Testis (tissue), 3 donors: ENCODE results near the gene MPDZ. TPM values are rescaled to one million over a fixed set of nuclear protein-coding genes. Genes with fewer than 3 reads are reported as not detected.

Experiments
- DNase-seq: peaks from one replicate; pipeline ENCODE4 v3.0.0-alpha.2; 2019
- H3K27ac ChIP-seq, 2 donors: fragments of 200-600 bp; sonication (generic); one replicate each; pipeline ENCODE4 v1.5.1; 2019
- H3K27me3 ChIP-seq: fragments of 200-600 bp; sonication (generic); one replicate; pipeline ENCODE4 v1.5.1; 2019
- H3K36me3 ChIP-seq: fragments of 200-600 bp; sonication (generic); one replicate; pipeline ENCODE4 v1.5.1; 2017; ENCODE audit warnings: low read depth; ENCODE audit errors: missing control alignments
- H3K4me1 ChIP-seq: fragments of 200-600 bp; sonication (generic); one replicate; pipeline ENCODE4 v1.5.1; 2019
- H3K4me3 ChIP-seq, 2 donors: fragments of 200-600 bp; sonication (generic); one replicate each; pipeline ENCODE4 v1.5.1; 2017 to 2019
- H3K9me3 ChIP-seq: fragments of 200-600 bp; sonication (generic); one replicate; pipeline ENCODE4 v1.5.1; 2017
- CTCF ChIP-seq, 3 experiments: fragments of 450-650 bp in 2 of 3; fragments of 200-600 bp in 1 of 3; sonication (generic) in 1 of 3; IDR thresholded peaks; one replicate each; pipeline ENCODE4 v1.5.1; 2016 to 2019; ENCODE audit warnings: antibody characterized with exemption in 3 of 3, mild to moderate bottlenecking in 2 of 3, moderate library complexity in 1 of 3
- POLR2A ChIP-seq: fragments of 450-650 bp; IDR thresholded peaks from one replicate; pipeline ENCODE4 v1.6.1; 2017; ENCODE audit warnings: antibody characterized with exemption, mild to moderate bottlenecking, moderate library complexity
- WGBS, 2 donors: methylation state at CpG; one replicate each; pipeline ENCODE4 v1.1.5; 2018; 5-methylcytosine and 5-hydroxymethylcytosine counted together
- intact Hi-C: fragments of 100-400 bp; cut with DNase I; formaldehyde crosslinking; loops from one replicate; pipeline ENCODE4 v1.15.1; 2023; ENCODE audit warnings: low total_unique reads
- polyA plus RNA-seq: library from polyadenylated mRNA; stranded (reverse); fragments of 350-450 nt; fragmentation: Illumina TruSeq; extraction: RNeasy Lipid Tissue Mini Kit (QIAGEN cat#74804); gene quantifications from one replicate; pipeline ENCODE4 v1.2.3, GENCODE V29; 2014; ENCODE audit warnings: low read depth, low replicate concordance; ENCODE audit not compliant: insufficient read depth
- total RNA-seq, 2 donors: library from RNA; depleted of rRNA; stranded (reverse); fragments of >200 nt; gene quantifications; one replicate each; pipeline ENCODE4 v1.2.3, GENCODE V29; 2016

The MPDZ gene
- total and polyA plus RNA-seq, 3 donors from 2014 or later, result 25.4 to 42.8 (median 38.2) TPM

- Histone ChIP-seq H3K27ac (no peak overlapping the region), H3K36me3 (no peaks in the 10 kb centered on the region), H3K27me3 (no peaks in the 10 kb centered on the region), H3K4me1 (no peaks in the 10 kb centered on the region), H3K4me3 (no peak overlapping the region), H3K9me3 (no peaks in the 10 kb centered on the region)
- intact Hi-C loops, result no loop called here
- no peak for DNase-seq
- no peak for TF ChIP-seq CTCF (IDR thresholded peaks at IDR 0.05)
- no peak for TF ChIP-seq POLR2A
Observed at GRCh38 chr9:13071921-13072320, 207.6 kb downstream of the MPDZ start.

- H3K27me3 ChIP-seq, result no peaks in the 10 kb centered on the region
- WGBS, 2 donors, result 88 to 95% methylated on average over 12 of the region's 12 CpGs
- H3K27ac ChIP-seq, result no peak overlapping the region
- DNase-seq, result no peak
- intact Hi-C loops, result no loop called here
- no peaks in the 10 kb centered on the region for H3K36me3 ChIP-seq
- no peaks in the 10 kb centered on the region for H3K4me1 ChIP-seq
- no peak for TF ChIP-seq CTCF (IDR thresholded peaks at IDR 0.05)
- no peak for TF ChIP-seq POLR2A
- H3K4me3 ChIP-seq, result no peak overlapping the region
- H3K9me3 ChIP-seq, result no peaks in the 10 kb centered on the region
Observed at GRCh38 chr9:13070612-13071595, 208.6 kb downstream of the MPDZ start.

GRCh38 chr9:13069498-13069897, 210.0 kb downstream of the MPDZ start:
- 90 to 91% methylated on average over 3 of the region's 3 CpGs for WGBS, 2 donors
- H3K9me3 ChIP-seq, result no peaks in the 10 kb centered on the region
- TF ChIP-seq POLR2A, result no peak
- TF ChIP-seq CTCF (IDR thresholded peaks at IDR 0.05), result no peak
- no peak overlapping the region for H3K27ac ChIP-seq
- intact Hi-C loops, result no loop called here
- no peaks in the 10 kb centered on the region for H3K27me3 ChIP-seq
- no peak for DNase-seq
- no peaks in the 10 kb centered on the region for H3K4me1 ChIP-seq
- H3K4me3 ChIP-seq, result no peak overlapping the region
- no peaks in the 10 kb centered on the region for H3K36me3 ChIP-seq

- TF ChIP-seq CTCF (IDR thresholded peaks at IDR 0.05) (no peak), POLR2A (no peak)
- H3K9me3 ChIP-seq, result no peaks in the 10 kb centered on the region
- H3K27ac ChIP-seq, result no peak overlapping the region
- H3K36me3 ChIP-seq, result no peaks in the 10 kb centered on the region
- intact Hi-C loops, result no loop called here
- WGBS, 2 donors, result 29 to 46% methylated on average over 1 of the region's 1 CpG
- no peak overlapping the region for H3K4me3 ChIP-seq
- no peaks in the 10 kb centered on the region for H3K4me1 ChIP-seq
- no peaks in the 10 kb centered on the region for H3K27me3 ChIP-seq
- no peak for DNase-seq
Observed at GRCh38 chr9:13064676-13065075, 214.8 kb downstream of the MPDZ start.
